GM12878 (cell line): ENCODE results near the gene TCEAL7. TPM values are rescaled to one million over a fixed set of nuclear protein-coding genes. Genes with fewer than 3 reads are reported as not detected.

ENCODE experiments used
- ATAC-seq: fragments of 200-7000 bp; cut with Tn5 transposase; 3 replicates; pipeline ENCODE4 v1.9.1; 2020; ENCODE audit warnings: mild to moderate bottlenecking, moderate library complexity
- BruUV-seq: library from RNA; stranded (reverse); fragments of 400-500 nt; replicated peaks from 2 replicates; lab custom pipeline; 2021; lab: Mats Ljungman, UMichigan
- CTCF ChIA-PET: fragments of 300-600 bp; sonication (Branson Sonifier 250); formaldehyde crosslinking; extraction: SDS; loops from one replicate; lab custom pipeline; 2021; ENCODE audit warnings: inconsistent platforms; lab: Yijun Ruan, JAX
- POLR2A ChIA-PET: fragments of 350-600 bp; formaldehyde crosslinking; extraction: SDS; loops from one replicate; lab custom pipeline; 2021; ENCODE audit warnings: inconsistent platforms; lab: Charles Lee
- RAD21 ChIA-PET: fragments of 300-600 bp; sonication (Branson Sonifier 250); formaldehyde crosslinking; loops from one replicate; lab custom pipeline; 2023; ENCODE audit warnings: antibody characterized with exemption; ENCODE audit not compliant: unreplicated experiment; lab: Charles Lee
- SMC1A ChIA-PET: fragments of 300-600 bp; sonication (Branson Sonifier 250); formaldehyde crosslinking; loops from one replicate; lab custom pipeline; 2023; ENCODE audit not compliant: unreplicated experiment, uncharacterized antibody; lab: Charles Lee
- DNase-seq: peaks from one replicate; pipeline ENCODE4 v3.0.0-alpha.2; 2011; ENCODE audit warnings: low read depth, low spot score
- FAIRE-seq: peaks from 3 replicates; lab custom pipeline; 2011; peaks lifted over from hg19 to GRCh38; lab: Jason Lieb, UNC
- H2AFZ ChIP-seq: 2 replicates; pipeline ENCODE4 v1.6.0; 2011; ENCODE audit warnings: low read depth, low read length, control low read depth; ENCODE audit not compliant: control insufficient read depth
- H3K27ac ChIP-seq: 2 replicates; pipeline ENCODE4 v1.5.1; 2011; ENCODE audit warnings: control low read depth; ENCODE audit not compliant: control insufficient read depth, insufficient read depth
- H3K27me3 ChIP-seq, 2 experiments: replicated peaks in 1 of 2; 2 replicates each; pipeline versions ENCODE4 v1.6.0 to v1.6.1; 2011; ENCODE audit warnings: low read length in 1 of 2; ENCODE audit not compliant: control insufficient read depth in 2 of 2, insufficient read depth in 2 of 2
- H3K36me3 ChIP-seq, 2 experiments: 2 replicates each; pipeline ENCODE4 v1.5.1; 2011; ENCODE audit warnings: low read length in 1 of 2; ENCODE audit not compliant: control insufficient read depth in 2 of 2, insufficient read depth in 2 of 2
- H3K4me1 ChIP-seq: 2 replicates; pipeline ENCODE4 v1.6.1; 2011; ENCODE audit warnings: mild to moderate bottlenecking, low read length, moderate library complexity, mixed read lengths; ENCODE audit not compliant: control insufficient read depth, insufficient read depth
- H3K4me2 ChIP-seq: 2 replicates; pipeline ENCODE4 v1.6.0; 2011; ENCODE audit warnings: control low read depth; ENCODE audit not compliant: control insufficient read depth, insufficient read depth
- H3K4me3 ChIP-seq: fragments of 200-600 bp; sonication (generic); 2 replicates; pipeline ENCODE4 v1.5.1; 2016
- H3K79me2 ChIP-seq: 2 replicates; pipeline ENCODE4 v1.6.0; 2011; ENCODE audit warnings: low read length; ENCODE audit not compliant: control insufficient read depth, insufficient read depth
- H3K9ac ChIP-seq: 2 replicates; pipeline ENCODE4 v1.8.0; 2011; ENCODE audit warnings: low read length, control low read depth, mixed read lengths; ENCODE audit not compliant: control insufficient read depth, insufficient read depth
- H3K9me3 ChIP-seq: replicated peaks from 3 replicates; pipeline ENCODE4 v1.5.1; 2011; ENCODE audit warnings: mild to moderate bottlenecking, low read length; ENCODE audit not compliant: control insufficient read depth, insufficient read depth
- H4K20me1 ChIP-seq: 2 replicates; pipeline ENCODE4 v1.6.0; 2011; ENCODE audit not compliant: control insufficient read depth, insufficient read depth
- ATF7 ChIP-seq: fragments of 450-650 bp; IDR thresholded peaks from 2 replicates; pipeline ENCODE4 v1.6.1; 2016; ENCODE audit warnings: low read depth, mild to moderate bottlenecking
- CTCF ChIP-seq, 3 experiments: IDR thresholded peaks in 2 of 3; conservative IDR thresholded peaks in 1 of 3; 2 replicates each; pipeline ENCODE4 v1.5.1; 2011; ENCODE audit warnings: low read depth in 3 of 3, low read length in 3 of 3, mild to moderate bottlenecking in 3 of 3, control low read depth in 2 of 3, moderate library complexity in 2 of 3, inconsistent platforms in 1 of 3, mixed read lengths in 1 of 3; ENCODE audit not compliant: control insufficient read depth in 2 of 3, insufficient read depth in 1 of 3; ENCODE audit errors: extremely low read depth in 1 of 3
- IKZF1 ChIP-seq: fragments of 450-650 bp; conservative IDR thresholded peaks from 2 replicates; pipeline ENCODE4 v1.6.1; 2017; ENCODE audit warnings: antibody characterized with exemption, mild to moderate bottlenecking
- IKZF2 ChIP-seq, 2 experiments: fragments of 450-650 bp; IDR thresholded peaks; 2 replicates each; pipeline ENCODE4 v1.6.1; 2017; ENCODE audit warnings: mild to moderate bottlenecking in 2 of 2, moderate library complexity in 2 of 2
- KDM1A ChIP-seq: fragments of 200-600 bp; sonication (generic); IDR thresholded peaks from 2 replicates; pipeline ENCODE4 v1.6.1; 2016; ENCODE audit warnings: borderline replicate concordance
- MEF2A ChIP-seq: IDR thresholded peaks from 2 replicates; pipeline ENCODE4 v1.6.1; 2011; ENCODE audit warnings: low read depth, mild to moderate bottlenecking, low read length, moderate library complexity; ENCODE audit not compliant: insufficient read depth
- NFIC ChIP-seq: IDR thresholded peaks from 2 replicates; pipeline ENCODE4 v1.6.1; 2012; ENCODE audit warnings: low read depth, mild to moderate bottlenecking, inconsistent platforms, low read length, moderate library complexity
- NFYB ChIP-seq: IDR thresholded peaks from 2 replicates; pipeline ENCODE4 v1.6.1; 2011; ENCODE audit warnings: low read depth, mild to moderate bottlenecking, low read length, improper control_type of control experiment, moderate library complexity; ENCODE audit not compliant: insufficient read depth
- NKRF ChIP-seq: fragments of 450-650 bp; conservative IDR thresholded peaks from 2 replicates; pipeline ENCODE4 v1.6.1; 2017; ENCODE audit warnings: mild to moderate bottlenecking, moderate library complexity
- NR2C1 ChIP-seq: fragments of 450-650 bp; IDR thresholded peaks from 2 replicates; pipeline ENCODE4 v1.6.1; 2017; ENCODE audit warnings: antibody characterized with exemption, mild to moderate bottlenecking, moderate library complexity
- RCOR1 ChIP-seq: conservative IDR thresholded peaks from 2 replicates; pipeline ENCODE4 v1.6.1; 2012; ENCODE audit warnings: low read depth, low read length, improper control_type of control experiment
- TCF12 ChIP-seq: IDR thresholded peaks from 2 replicates; pipeline ENCODE4 v1.6.1; 2011; ENCODE audit warnings: low read depth, mild to moderate bottlenecking, low read length
- USF1 ChIP-seq: IDR thresholded peaks from 2 replicates; pipeline ENCODE4 v1.6.1; 2011; ENCODE audit warnings: borderline replicate concordance, low read depth, mild to moderate bottlenecking, moderate library complexity, mixed read lengths, low read length; ENCODE audit not compliant: insufficient read depth; ENCODE audit errors: extremely low read length
- ZNF592 ChIP-seq: fragments of 450-650 bp; IDR thresholded peaks from 2 replicates; pipeline ENCODE4 v1.6.1; 2017; ENCODE audit warnings: mild to moderate bottlenecking, moderate library complexity
- WGBS: methylation state at CpG from one replicate; pipeline ENCODE4 v1.1.6; 2016; ENCODE audit warnings: low lambda C conversion rate; ENCODE audit not compliant: insufficient replicate concordance, insufficient coverage; ENCODE audit errors: missing lambda C conversion rate; 5-methylcytosine and 5-hydroxymethylcytosine counted together
- in situ Hi-C: fragments of 300-500 bp; cut with MboI; formaldehyde crosslinking; loops from 9 replicates; pipeline ENCODE4 v1.14.3; 2018; ENCODE audit warnings: mixed read lengths
- intact Hi-C: fragments of 100-400 bp; cut with micrococcal nuclease; formaldehyde crosslinking; loops from one replicate; pipeline ENCODE4 v1.14.2; 2022; ENCODE audit not compliant: unreplicated experiment
- polyA plus RNA-seq, 11 experiments: library from polyadenylated mRNA; depleted of rRNA in 4 of 11; unstranded in 6 of 11; stranded (reverse) in 5 of 11; fragments of >200 nt; fragmentation: Nextera tagmentation in 4 of 11; fragmentation: Illumina TruSeq in 1 of 11; extraction: Ambion mirVana in 4 of 11; extraction: Trizol in 1 of 11; gene quantifications; 1 replicate in 1 of 11; 2 replicates in 10 of 11; pipeline versions ENCODE4 v1.2.1 to v1.2.3, GENCODE V29; 2011 to 2016; ENCODE audit warnings: inconsistent platforms in 2 of 11, missing spikeins in 2 of 11, low read depth in 1 of 11
- total RNA-seq, 4 experiments: library from RNA; depleted of rRNA in 3 of 4; stranded (reverse); fragments of >200 nt in 3 of 4; fragmentation: Illumina TruSeq in 1 of 4; extraction: Trizol in 1 of 4; gene quantifications; 2 replicates each; pipeline versions ENCODE4 v1.2.1 to v1.2.3, GENCODE V29; 2013 to 2021

Gene TCEAL7
- total and polyA plus RNA-seq, 10 of the 15 experiments (the other 5 are each of a cell fraction or from before 2014, with no cell fraction given) = not detected

- in situ Hi-C loops = no loop called here
- H3K4me3 ChIP-seq = peak within 1 kb of the TSS; percentile 50; the same call in 1 of the 2 replicates
- peak; percentile 22; the same call in 1 of the 3 replicates for ATAC-seq
These were observed 26.2 kb downstream of the TCEAL7 start, which contains the start of gene TCEAL9 for GRCh38 chrX:103356130-103356798. TCEAL9 (plus strand) TSS chrX:103356506; CDS start chrX:103357685, 1,179 bp downstream.

More at GRCh38 chrX:103356130-103356798, 26.2 kb downstream of the TCEAL7 start, which contains the start of gene TCEAL9:
- RAD21 ChIA-PET = interaction anchor here (0.6 kb wide), 1 partner anchor 305 kb away, joined by 3 read pairs; no protein-coding TSS in a partner anchor
- CTCF ChIA-PET = interaction anchor here (1.9 kb wide), 1 partner anchor 15 kb away, joined by 7 read pairs; no protein-coding TSS in a partner anchor
- Histone ChIP-seq H3K9ac (no peak within 1 kb of the TSS), H4K20me1 (no peaks in the 10 kb centered on the region), H3K4me2 (peak within 1 kb of the TSS; percentile 46), H3K27ac (no peak within 1 kb of the TSS), H3K79me2 (no peaks in the 10 kb centered on the region), H3K27me3 (no peaks in the 10 kb centered on the region), H3K4me1 (no peaks in the 10 kb centered on the region), H2AFZ (peak within 1 kb of the TSS; percentile 58), H3K36me3 (no peaks in the 10 kb centered on the region), H3K9me3 (no peaks in the 10 kb centered on the region)
- 10% methylated on average over 18 of the region's 18 CpGs for WGBS
- TF ChIP-seq NFIC (no peak), ATF7 (no peak), NFYB (no peak), CTCF (IDR thresholded peaks at IDR 0.05 in 2 of 3, conservative IDR thresholded peaks at IDR 0.05 in 1 of 3; ENCODE audit: control insufficient read depth in 2 of 3, extremely low read depth in 1 of 3, insufficient read depth in 1 of 3, low read depth in 3 of 3, low read length in 3 of 3) (no peak), RCOR1 (no peak), TCF12 (no peak), MEF2A (no peak), KDM1A (no peak), NKRF (no peak), NR2C1 (no peak), IKZF2 (IDR thresholded peaks at IDR 0.05) (0 out of 4 replicates have a peak, but pooled peaks of 1 of the 2 experiments have one; percentile 21), ZNF592 (no peak), USF1 (peak; percentile 29), IKZF1 (0 out of 2 replicates have a peak, but pooled peaks have one; percentile 24)
- SMC1A ChIA-PET = no interaction called here
- FAIRE-seq (no peak), DNase-seq (no peak)
- intact Hi-C loops = no loop called here
- POLR2A ChIA-PET = no interaction called here
- BruUV-seq = no TSS peak
